Vagina (tissue), 2 donors: ENCODE measurements around the gene IVNS1ABP.

Experiments used
- POLR2A ChIP-seq, 2 donors: fragments of 450-650 bp; IDR thresholded peaks; one replicate each; pipeline ENCODE4 v1.6.1; 2017; ENCODE audit warnings: antibody characterized with exemption in 2 of 2, mild to moderate bottlenecking in 2 of 2, moderate library complexity in 2 of 2
- POLR2AphosphoS5 ChIP-seq, 2 donors: sonication (generic); formaldehyde crosslinking; IDR thresholded peaks; one replicate each; pipeline ENCODE4 v1.9.0; 2017; ENCODE audit warnings: antibody characterized with exemption in 2 of 2, mild to moderate bottlenecking in 2 of 2, low read depth in 1 of 2; ENCODE audit not compliant: insufficient read depth in 1 of 2
- TF ChIP-seq, protein P1 (sequence below), 3 experiments: fragments of 450-650 bp in 2 of 3; fragments of 200-600 bp in 1 of 3; sonication (generic) in 1 of 3; IDR thresholded peaks; one replicate each; pipeline ENCODE4 v1.5.1; 2017 to 2019; ENCODE audit warnings: antibody characterized with exemption in 3 of 3, mild to moderate bottlenecking in 2 of 3, moderate library complexity in 2 of 3

DNA sequence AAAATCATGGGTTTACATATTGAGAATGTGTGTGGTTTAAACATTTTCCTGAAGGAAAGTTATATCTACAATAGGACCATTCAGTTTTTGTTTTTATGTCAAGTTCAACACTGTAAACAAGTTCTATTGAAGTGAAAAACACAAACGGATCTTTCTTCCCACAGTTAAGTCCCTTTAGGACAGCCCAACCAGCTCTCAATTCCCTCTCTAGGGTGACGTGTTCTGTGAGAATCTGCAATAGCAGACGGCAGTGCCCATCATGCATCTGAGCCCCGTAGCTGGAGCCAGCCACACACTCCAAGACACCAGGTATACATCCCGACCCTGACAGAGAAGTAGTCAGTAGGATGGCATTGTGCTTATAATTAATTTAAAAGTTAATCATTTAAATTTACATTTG lies 26.3 kb upstream of the IVNS1ABP start:
- TF ChIP-seq POLR2A (IDR thresholded peaks at IDR 0.05), result no peak
- TF ChIP-seq, protein P1, sequence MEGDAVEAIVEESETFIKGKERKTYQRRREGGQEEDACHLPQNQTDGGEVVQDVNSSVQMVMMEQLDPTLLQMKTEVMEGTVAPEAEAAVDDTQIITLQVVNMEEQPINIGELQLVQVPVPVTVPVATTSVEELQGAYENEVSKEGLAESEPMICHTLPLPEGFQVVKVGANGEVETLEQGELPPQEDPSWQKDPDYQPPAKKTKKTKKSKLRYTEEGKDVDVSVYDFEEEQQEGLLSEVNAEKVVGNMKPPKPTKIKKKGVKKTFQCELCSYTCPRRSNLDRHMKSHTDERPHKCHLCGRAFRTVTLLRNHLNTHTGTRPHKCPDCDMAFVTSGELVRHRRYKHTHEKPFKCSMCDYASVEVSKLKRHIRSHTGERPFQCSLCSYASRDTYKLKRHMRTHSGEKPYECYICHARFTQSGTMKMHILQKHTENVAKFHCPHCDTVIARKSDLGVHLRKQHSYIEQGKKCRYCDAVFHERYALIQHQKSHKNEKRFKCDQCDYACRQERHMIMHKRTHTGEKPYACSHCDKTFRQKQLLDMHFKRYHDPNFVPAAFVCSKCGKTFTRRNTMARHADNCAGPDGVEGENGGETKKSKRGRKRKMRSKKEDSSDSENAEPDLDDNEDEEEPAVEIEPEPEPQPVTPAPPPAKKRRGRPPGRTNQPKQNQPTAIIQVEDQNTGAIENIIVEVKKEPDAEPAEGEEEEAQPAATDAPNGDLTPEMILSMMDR (IDR thresholded peaks at IDR 0.05), result no peak
- no peak for TF ChIP-seq POLR2AphosphoS5 (IDR thresholded peaks at IDR 0.05; ENCODE audit: insufficient read depth in 1 of 2, low read depth in 1 of 2)
